OCI-LY7 (cell line): ENCODE measurements around the gene POLA2. TPM values are rescaled to one million over a fixed set of nuclear protein-coding genes. Genes with fewer than 3 reads are reported as not detected.

ENCODE experiments used
- BruUV-seq: library from RNA; stranded (reverse); fragments of 400-500 nt; replicated peaks from 2 replicates; lab custom pipeline; 2021; lab: Mats Ljungman, UMichigan
- CTCF ChIA-PET: fragments of 300-600 bp; sonication (Branson Sonifier 250); formaldehyde crosslinking; loops from one replicate; lab custom pipeline; 2022; ENCODE audit warnings: antibody characterized with exemption; ENCODE audit not compliant: unreplicated experiment; lab: Charles Lee
- POLR2A ChIA-PET: fragments of 300-600 bp; sonication (Branson Sonifier 250); formaldehyde crosslinking; loops from one replicate; lab custom pipeline; 2022; ENCODE audit warnings: antibody characterized with exemption; lab: Charles Lee
- DNase-seq: peaks from one replicate; pipeline ENCODE4 v3.0.0-alpha.2; 2015; ENCODE audit warnings: low spot score
- H2AFZ ChIP-seq: fragments of 200-600 bp; sonication (generic), shearing (Covaris generic); 2 replicates; pipeline ENCODE4 v1.6.1; 2014; ENCODE audit warnings: mild to moderate bottlenecking, antibody characterized with exemption, low read length, moderate library complexity
- H3K27ac ChIP-seq: fragments of 200-600 bp; sonication (generic); 2 replicates; pipeline ENCODE4 v1.5.1; 2014; ENCODE audit warnings: mixed run types, low read depth, mild to moderate bottlenecking, moderate library complexity, low read length, inconsistent platforms; ENCODE audit not compliant: poor library complexity, severe bottlenecking
- H3K36me3 ChIP-seq: fragments of 200-600 bp; sonication (generic); 2 replicates; pipeline ENCODE4 v1.6.1; 2014; ENCODE audit warnings: mild to moderate bottlenecking, antibody characterized with exemption, low read length, moderate library complexity, mixed read lengths; ENCODE audit not compliant: insufficient read depth
- H3K4me1 ChIP-seq: fragments of 200-600 bp; sonication (generic); 2 replicates; pipeline ENCODE4 v1.5.1; 2014; ENCODE audit warnings: mild to moderate bottlenecking, low read length; ENCODE audit not compliant: insufficient read depth, poor library complexity, severe bottlenecking
- H3K4me2 ChIP-seq: fragments of 200-600 bp; sonication (generic); 2 replicates; pipeline ENCODE4 v1.6.1; 2014; ENCODE audit warnings: mild to moderate bottlenecking, low read length
- H3K4me3 ChIP-seq: fragments of 200-600 bp; sonication (generic); 2 replicates; pipeline ENCODE4 v1.5.1; 2014; ENCODE audit warnings: mild to moderate bottlenecking, low read depth, low read length; ENCODE audit not compliant: poor library complexity, severe bottlenecking
- H3K79me2 ChIP-seq: fragments of 200-600 bp; sonication (generic); 2 replicates; pipeline ENCODE4 v1.6.1; 2016; ENCODE audit warnings: low read depth, mild to moderate bottlenecking, low read length, moderate library complexity, mixed read lengths; ENCODE audit not compliant: insufficient read depth
- H3K9me2 ChIP-seq: fragments of 200-600 bp; sonication (generic); 2 replicates; pipeline ENCODE4 v1.6.1; 2016; ENCODE audit warnings: mild to moderate bottlenecking, low read length, mixed read lengths; ENCODE audit not compliant: insufficient read depth
- H3K9me3 ChIP-seq: fragments of 200-600 bp; sonication (generic); 2 replicates; pipeline ENCODE4 v1.6.1; 2014; ENCODE audit warnings: mild to moderate bottlenecking, mixed run types, low read length, mixed read lengths
- H4K20me1 ChIP-seq: fragments of 200-600 bp; sonication (generic); 2 replicates; pipeline ENCODE4 v1.6.1; 2014; ENCODE audit warnings: mild to moderate bottlenecking, antibody characterized with exemption, low read length, moderate library complexity, mixed read lengths; ENCODE audit not compliant: insufficient read depth
- EZH2phosphoT487 ChIP-seq: fragments of 200-600 bp; sonication (generic); IDR thresholded peaks from 2 replicates; pipeline ENCODE4 v1.6.1; 2018; ENCODE audit warnings: low read depth, borderline replicate concordance, mild to moderate bottlenecking, mixed run types, antibody characterized with exemption, low read length, moderate library complexity, mixed read lengths
- intact Hi-C: fragments of 100-400 bp; cut with micrococcal nuclease; formaldehyde crosslinking; loops from one replicate; pipeline ENCODE4 v1.10.0; 2022; ENCODE audit not compliant: unreplicated experiment
- total RNA-seq, 2 experiments: library from RNA; depleted of rRNA in 1 of 2; stranded (reverse); fragments of >200 nt in 1 of 2; shearing (Covaris generic) in 1 of 2; gene quantifications; 2 replicates each; pipeline ENCODE4 v1.2.3, GENCODE V29; 2014 to 2022
- TF ChIP-seq, protein P1 (sequence below): fragments of 200-600 bp; sonication (generic); conservative IDR thresholded peaks from 2 replicates; pipeline ENCODE4 v1.5.1; 2014; ENCODE audit warnings: mild to moderate bottlenecking, antibody characterized with exemption, low read length, moderate library complexity, mixed read lengths

POLA2 gene
- total RNA-seq, 2 experiments from 2014 or later = 47.5 to 89.1 TPM

DNA sequence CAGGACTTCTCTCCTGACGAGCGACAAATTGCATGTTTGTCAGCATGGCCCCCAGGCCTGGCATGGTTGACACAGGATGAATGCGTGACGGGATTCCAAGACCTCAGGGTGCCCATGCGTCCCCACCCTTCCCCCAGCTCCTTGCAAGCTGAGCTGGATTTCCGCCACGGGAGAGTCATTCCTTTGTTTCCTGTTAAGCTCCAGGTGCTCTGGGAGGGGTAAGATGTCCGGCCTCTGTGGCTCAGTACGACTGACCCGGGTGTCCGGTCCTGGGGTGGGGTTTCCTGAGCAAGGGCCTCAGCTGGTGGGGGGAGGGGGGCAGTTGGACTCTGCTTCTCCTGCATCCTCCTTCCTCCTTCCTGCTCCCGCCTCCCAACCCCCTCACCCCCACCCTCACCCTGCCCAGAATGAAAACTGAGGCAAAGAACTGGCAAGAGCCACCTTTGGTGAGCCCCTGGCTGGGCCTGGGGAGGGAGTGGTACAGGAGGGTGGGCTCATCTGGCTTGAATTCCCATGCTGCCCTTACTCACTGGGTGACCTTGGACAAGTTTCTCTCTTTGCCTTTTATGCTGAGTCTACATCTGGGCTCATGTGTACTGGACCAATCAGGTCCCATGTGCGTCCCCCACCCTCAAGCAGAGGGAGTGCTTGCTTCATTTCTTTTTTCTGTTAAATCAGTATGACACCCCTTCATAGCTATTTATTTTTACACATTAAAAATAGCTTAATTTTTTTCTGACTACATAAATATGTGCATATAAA is 55.4 kb downstream of the POLA2 start:
- intact Hi-C loops = loop anchor here (5.0 to 10.0 kb wide), 3 partner anchors 40 to 472 kb away; partner anchors contain the start of gene CDC42BPG
- Histone ChIP-seq H3K79me2 (no peaks in the 10 kb centered on the region), H3K4me1 (peaks cover 9% of the 10 kb centered on the region), H3K4me2 (no peak overlapping the region), H3K9me2 (no peaks in the 10 kb centered on the region), H3K27ac (no peak overlapping the region), H4K20me1 (no peaks in the 10 kb centered on the region), H3K9me3 (no peaks in the 10 kb centered on the region), H3K36me3 (no peaks in the 10 kb centered on the region), H2AFZ (no peak overlapping the region), H3K4me3 (no peak overlapping the region)
- TF ChIP-seq, protein P1, sequence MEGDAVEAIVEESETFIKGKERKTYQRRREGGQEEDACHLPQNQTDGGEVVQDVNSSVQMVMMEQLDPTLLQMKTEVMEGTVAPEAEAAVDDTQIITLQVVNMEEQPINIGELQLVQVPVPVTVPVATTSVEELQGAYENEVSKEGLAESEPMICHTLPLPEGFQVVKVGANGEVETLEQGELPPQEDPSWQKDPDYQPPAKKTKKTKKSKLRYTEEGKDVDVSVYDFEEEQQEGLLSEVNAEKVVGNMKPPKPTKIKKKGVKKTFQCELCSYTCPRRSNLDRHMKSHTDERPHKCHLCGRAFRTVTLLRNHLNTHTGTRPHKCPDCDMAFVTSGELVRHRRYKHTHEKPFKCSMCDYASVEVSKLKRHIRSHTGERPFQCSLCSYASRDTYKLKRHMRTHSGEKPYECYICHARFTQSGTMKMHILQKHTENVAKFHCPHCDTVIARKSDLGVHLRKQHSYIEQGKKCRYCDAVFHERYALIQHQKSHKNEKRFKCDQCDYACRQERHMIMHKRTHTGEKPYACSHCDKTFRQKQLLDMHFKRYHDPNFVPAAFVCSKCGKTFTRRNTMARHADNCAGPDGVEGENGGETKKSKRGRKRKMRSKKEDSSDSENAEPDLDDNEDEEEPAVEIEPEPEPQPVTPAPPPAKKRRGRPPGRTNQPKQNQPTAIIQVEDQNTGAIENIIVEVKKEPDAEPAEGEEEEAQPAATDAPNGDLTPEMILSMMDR = no peak
- TF ChIP-seq EZH2phosphoT487 = no peak
- no TSS peak for BruUV-seq
- no peak for DNase-seq
- POLR2A ChIA-PET = interaction anchor here (0.6 to 2.9 kb wide), 3 partner anchors 16 to 191 kb away, joined by 3 to 8 read pairs (median 3); partner anchors contain the start of gene DPF2
- CTCF ChIA-PET = interaction anchor here (0.6 kb wide), 1 partner anchor 12 kb away, joined by 3 read pairs; no protein-coding TSS in a partner anchor

DNA sequence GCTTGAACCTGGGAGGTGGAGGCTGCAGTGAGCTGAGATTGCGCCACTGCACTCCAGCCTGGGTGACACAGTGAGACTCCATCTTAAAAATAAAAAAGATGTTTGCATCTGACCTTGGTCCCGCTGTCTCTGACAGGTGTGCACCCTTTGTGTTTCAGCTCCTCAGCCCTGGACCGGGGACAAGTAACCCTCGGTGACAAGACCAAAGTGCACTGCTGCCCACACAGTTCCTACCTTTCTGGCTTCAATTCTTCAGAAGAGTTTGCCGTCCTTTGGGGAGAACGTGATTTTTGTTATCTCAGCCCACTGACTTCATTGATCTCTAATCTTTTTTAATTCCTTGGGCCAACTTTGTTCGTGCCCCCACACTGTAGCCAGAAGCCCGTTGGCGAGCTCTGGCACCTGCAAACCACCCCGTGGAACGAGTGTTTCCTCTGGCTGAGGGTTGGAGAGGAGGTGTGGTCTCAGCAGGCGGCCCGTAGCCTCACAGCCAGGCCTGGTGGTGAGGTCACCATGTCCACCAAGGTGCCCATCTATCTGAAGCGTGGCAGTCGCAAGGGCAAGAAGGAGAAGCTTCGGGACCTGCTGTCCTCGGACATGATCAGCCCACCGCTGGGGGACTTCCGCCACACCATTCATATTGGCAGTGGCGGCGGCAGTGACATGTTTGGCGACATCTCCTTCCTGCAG is 58.8 kb downstream of the POLA2 start:
- Histone ChIP-seq H3K4me2 (no peak overlapping the region), H2AFZ (no peak overlapping the region), H3K9me3 (no peaks in the 10 kb centered on the region), H3K79me2 (no peaks in the 10 kb centered on the region), H3K27ac (no peak overlapping the region), H3K36me3 (no peaks in the 10 kb centered on the region), H3K4me3 (no peak overlapping the region), H3K4me1 (peaks cover 4% of the 10 kb centered on the region), H3K9me2 (no peaks in the 10 kb centered on the region), H4K20me1 (no peaks in the 10 kb centered on the region)
- no TSS peak for BruUV-seq
- intact Hi-C loops = no loop called here
- CTCF ChIA-PET = interaction anchor here (0.5 to 0.6 kb wide), 2 partner anchors 12 to 354 kb away, joined by 3 read pairs; no protein-coding TSS in a partner anchor
- DNase-seq = no peak
- no peak for TF ChIP-seq EZH2phosphoT487
- POLR2A ChIA-PET = interaction anchor here (0.7 kb wide), 1 partner anchor 9 kb away, joined by 3 read pairs; no protein-coding TSS in a partner anchor

DNA sequence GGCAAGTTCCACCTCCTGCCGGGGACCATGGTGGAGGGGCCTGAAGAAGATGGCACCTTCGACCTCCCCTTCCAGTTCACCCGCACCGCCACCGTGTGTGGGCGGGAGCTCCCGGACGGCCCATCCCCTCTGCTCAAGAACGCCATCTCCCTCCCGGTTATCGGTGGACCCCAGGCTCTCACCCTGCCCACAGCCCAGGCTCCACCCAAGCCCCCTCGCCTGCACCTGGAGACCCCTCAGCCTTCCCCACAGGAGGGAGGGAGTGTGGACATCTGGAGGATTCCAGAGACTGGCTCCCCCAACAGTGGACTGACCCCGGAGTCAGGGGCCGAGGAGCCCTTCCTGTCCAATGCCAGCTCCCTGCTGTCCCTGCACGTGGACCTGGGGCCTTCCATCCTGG is 59.3 kb downstream of the POLA2 start:
- TF ChIP-seq EZH2phosphoT487 = no peak
- TF ChIP-seq, protein P1 = no peak
- H3K9me2 ChIP-seq = no peaks in the 10 kb centered on the region
- H3K27ac ChIP-seq = no peak overlapping the region
- intact Hi-C loops = no loop called here
- H2AFZ ChIP-seq = no peak overlapping the region
- ChIA-PET CTCF (interaction anchor here (0.5 to 0.6 kb wide), 2 partner anchors 12 to 355 kb away, joined by 3 read pairs; no protein-coding TSS in a partner anchor), POLR2A (no interaction called here)
- H3K79me2 ChIP-seq = no peaks in the 10 kb centered on the region
- H4K20me1 ChIP-seq = no peaks in the 10 kb centered on the region
- H3K4me2 ChIP-seq = no peak overlapping the region
- BruUV-seq = no TSS peak
- H3K9me3 ChIP-seq = no peaks in the 10 kb centered on the region
- H3K4me1 ChIP-seq = no peaks in the 10 kb centered on the region
- no peak overlapping the region for H3K4me3 ChIP-seq
- H3K36me3 ChIP-seq = no peaks in the 10 kb centered on the region
- DNase-seq = no peak
